Vagina (tissue), 2 donors: ENCODE data around the gene RPL32.

Experiments used
- POLR2A ChIP-seq, 2 donors: fragments of 450-650 bp; IDR thresholded peaks; one replicate each; pipeline ENCODE4 v1.6.1; 2017; ENCODE audit warnings: antibody characterized with exemption in 2 of 2, mild to moderate bottlenecking in 2 of 2, moderate library complexity in 2 of 2
- POLR2AphosphoS5 ChIP-seq, 2 donors: sonication (generic); formaldehyde crosslinking; IDR thresholded peaks; one replicate each; pipeline ENCODE4 v1.9.0; 2017; ENCODE audit warnings: antibody characterized with exemption in 2 of 2, mild to moderate bottlenecking in 2 of 2, low read depth in 1 of 2; ENCODE audit not compliant: insufficient read depth in 1 of 2
- TF ChIP-seq, protein P1 (sequence below), 3 experiments: fragments of 450-650 bp in 2 of 3; fragments of 200-600 bp in 1 of 3; sonication (generic) in 1 of 3; IDR thresholded peaks; one replicate each; pipeline ENCODE4 v1.5.1; 2017 to 2019; ENCODE audit warnings: antibody characterized with exemption in 3 of 3, mild to moderate bottlenecking in 2 of 3, moderate library complexity in 2 of 3

- TF ChIP-seq, protein P1, sequence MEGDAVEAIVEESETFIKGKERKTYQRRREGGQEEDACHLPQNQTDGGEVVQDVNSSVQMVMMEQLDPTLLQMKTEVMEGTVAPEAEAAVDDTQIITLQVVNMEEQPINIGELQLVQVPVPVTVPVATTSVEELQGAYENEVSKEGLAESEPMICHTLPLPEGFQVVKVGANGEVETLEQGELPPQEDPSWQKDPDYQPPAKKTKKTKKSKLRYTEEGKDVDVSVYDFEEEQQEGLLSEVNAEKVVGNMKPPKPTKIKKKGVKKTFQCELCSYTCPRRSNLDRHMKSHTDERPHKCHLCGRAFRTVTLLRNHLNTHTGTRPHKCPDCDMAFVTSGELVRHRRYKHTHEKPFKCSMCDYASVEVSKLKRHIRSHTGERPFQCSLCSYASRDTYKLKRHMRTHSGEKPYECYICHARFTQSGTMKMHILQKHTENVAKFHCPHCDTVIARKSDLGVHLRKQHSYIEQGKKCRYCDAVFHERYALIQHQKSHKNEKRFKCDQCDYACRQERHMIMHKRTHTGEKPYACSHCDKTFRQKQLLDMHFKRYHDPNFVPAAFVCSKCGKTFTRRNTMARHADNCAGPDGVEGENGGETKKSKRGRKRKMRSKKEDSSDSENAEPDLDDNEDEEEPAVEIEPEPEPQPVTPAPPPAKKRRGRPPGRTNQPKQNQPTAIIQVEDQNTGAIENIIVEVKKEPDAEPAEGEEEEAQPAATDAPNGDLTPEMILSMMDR (IDR thresholded peaks at IDR 0.05), result no peak
- TF ChIP-seq POLR2AphosphoS5 (IDR thresholded peaks at IDR 0.05; ENCODE audit: insufficient read depth in 1 of 2, low read depth in 1 of 2) (no peak), POLR2A (IDR thresholded peaks at IDR 0.05) (no peak)
These were observed 38.0 kb downstream of the RPL32 start for GRCh38 chr3:12803371-12803770.
